Upper lobe of right lung (tissue), 1 donor: ENCODE data around the gene NHSL2. TPM values are rescaled to one million over a fixed set of nuclear protein-coding genes. Genes with fewer than 3 reads are reported as not detected.

ENCODE experiments used
- ATAC-seq: fragments of 200-7000 bp; cut with Tn5 transposase; one replicate; pipeline ENCODE4 v1.9.1; 2020; ENCODE audit warnings: mild to moderate bottlenecking, moderate library complexity
- DNase-seq: peaks from one replicate; pipeline ENCODE4 v3.0.0-alpha.2; 2020
- H3K27ac ChIP-seq: fragments of 200-600 bp; one replicate; pipeline ENCODE4 v1.8.0; 2022
- H3K27me3 ChIP-seq: fragments of 200-600 bp; one replicate; pipeline ENCODE4 v1.8.0; 2022; ENCODE audit warnings: mild to moderate bottlenecking
- H3K36me3 ChIP-seq: fragments of 200-600 bp; one replicate; pipeline ENCODE4 v1.8.0; 2022
- H3K4me1 ChIP-seq: fragments of 200-600 bp; one replicate; pipeline ENCODE4 v1.8.0; 2022
- H3K4me3 ChIP-seq: fragments of 200-600 bp; one replicate; pipeline ENCODE4 v1.8.0; 2022; ENCODE audit warnings: mild to moderate bottlenecking
- H3K9me3 ChIP-seq: fragments of 200-600 bp; one replicate; pipeline ENCODE4 v1.8.0; 2022
- CTCF ChIP-seq: fragments of 200-600 bp; IDR thresholded peaks from one replicate; pipeline ENCODE4 v1.8.0; 2022; ENCODE audit warnings: antibody characterized with exemption
- intact Hi-C: fragments of 100-400 bp; cut with DNase I; formaldehyde crosslinking; loops from one replicate; pipeline ENCODE4 v1.11.0; 2022
- total RNA-seq: library from RNA; stranded (reverse); fragmentation: NEBNext Ultra II Directional; extraction: Animal tissue kit (Norgen Biotek cat#: 25700); gene quantifications from one replicate; pipeline ENCODE4 v1.2.1, GENCODE V29; 2021
- donor health status: DM: no; HTN: yes; CAD: no; lungs with severe emphysema.

The NHSL2 gene
- total RNA-seq, 1 donor from 2014 or later: 17.3 TPM

- H3K27me3 ChIP-seq: no peaks in the 10 kb centered on the region
- no peaks in the 10 kb centered on the region for H3K9me3 ChIP-seq
- peaks cover 11% of the 10 kb centered on the region for H3K4me1 ChIP-seq
- no peak overlapping the region for H3K27ac ChIP-seq
- intact Hi-C loops: loop anchor here (10.0 kb wide), 1 partner anchor 125 kb away; no protein-coding TSS in a partner anchor
- ATAC-seq (no peak), DNase-seq (no peak)
- H3K4me3 ChIP-seq: no peak overlapping the region
- no peak for TF ChIP-seq CTCF
- H3K36me3 ChIP-seq: no peaks in the 10 kb centered on the region
Measured at GRCh38 chrX:72129661-72130060, 219.0 kb downstream of the NHSL2 start.

- TF ChIP-seq CTCF: no peak
- Histone ChIP-seq H3K27ac (no peak overlapping the region), H3K4me1 (peaks cover 11% of the 10 kb centered on the region), H3K27me3 (no peaks in the 10 kb centered on the region), H3K9me3 (no peaks in the 10 kb centered on the region), H3K4me3 (no peak overlapping the region), H3K36me3 (no peaks in the 10 kb centered on the region)
- DNase-seq: no peak
- ATAC-seq: no peak
- intact Hi-C loops: loop anchor here (10.0 kb wide), 1 partner anchor 125 kb away; no protein-coding TSS in a partner anchor
Measured at GRCh38 chrX:72130156-72130761, 219.6 kb downstream of the NHSL2 start.

- intact Hi-C loops: loop anchor here (10.0 kb wide), 1 partner anchor 126 kb away; no protein-coding TSS in a partner anchor
- DNase-seq (no peak), ATAC-seq (no peak)
- H3K36me3 ChIP-seq: no peaks in the 10 kb centered on the region
- peaks cover 7% of the 10 kb centered on the region for H3K4me1 ChIP-seq
- peak overlapping the region; percentile 30 for H3K27ac ChIP-seq
- H3K27me3 ChIP-seq: no peaks in the 10 kb centered on the region
- TF ChIP-seq CTCF: no peak
- no peaks in the 10 kb centered on the region for H3K9me3 ChIP-seq
- peak overlapping the region; percentile 56 for H3K4me3 ChIP-seq
Measured at GRCh38 chrX:72130762-72131250, 220.2 kb downstream of the NHSL2 start.

- no peaks in the 10 kb centered on the region for H3K36me3 ChIP-seq
- ATAC-seq (peak; percentile 95), DNase-seq (peak; percentile 92)
- H3K4me3 ChIP-seq: peak within 1 kb of the TSS; percentile 56
- H3K4me1 ChIP-seq: no peaks in the 10 kb centered on the region
- H3K27ac ChIP-seq: peak within 1 kb of the TSS; percentile 30
- intact Hi-C loops: loop anchor here (10.0 kb wide), 1 partner anchor 127 kb away; no protein-coding TSS in a partner anchor
- peak; percentile 10 for TF ChIP-seq CTCF
- H3K9me3 ChIP-seq: no peaks in the 10 kb centered on the region
- no peaks in the 10 kb centered on the region for H3K27me3 ChIP-seq
Measured at GRCh38 chrX:72131317-72132294, 221.0 kb downstream of the NHSL2 start, which contains the start of gene RTL5. RTL5 (minus strand) TSS chrX:72131915.

GRCh38 chrX:72132456-72132855 lies 221.8 kb downstream of the NHSL2 start:
- Histone ChIP-seq H3K4me1 (no peaks in the 10 kb centered on the region), H3K36me3 (no peaks in the 10 kb centered on the region), H3K27me3 (no peaks in the 10 kb centered on the region), H3K9me3 (no peaks in the 10 kb centered on the region), H3K27ac (peak overlapping the region; percentile 30), H3K4me3 (peak overlapping the region; percentile 56)
- DNase-seq (no peak), ATAC-seq (no peak)
- no peak for TF ChIP-seq CTCF
- intact Hi-C loops: loop anchor here (10.0 kb wide), 1 partner anchor 128 kb away; no protein-coding TSS in a partner anchor
